ENCODE results near the gene ST6GALNAC1. TPM values are rescaled to one million over a fixed set of nuclear protein-coding genes. Genes with fewer than 3 reads are reported as not detected.

Gene ST6GALNAC1, protein sequence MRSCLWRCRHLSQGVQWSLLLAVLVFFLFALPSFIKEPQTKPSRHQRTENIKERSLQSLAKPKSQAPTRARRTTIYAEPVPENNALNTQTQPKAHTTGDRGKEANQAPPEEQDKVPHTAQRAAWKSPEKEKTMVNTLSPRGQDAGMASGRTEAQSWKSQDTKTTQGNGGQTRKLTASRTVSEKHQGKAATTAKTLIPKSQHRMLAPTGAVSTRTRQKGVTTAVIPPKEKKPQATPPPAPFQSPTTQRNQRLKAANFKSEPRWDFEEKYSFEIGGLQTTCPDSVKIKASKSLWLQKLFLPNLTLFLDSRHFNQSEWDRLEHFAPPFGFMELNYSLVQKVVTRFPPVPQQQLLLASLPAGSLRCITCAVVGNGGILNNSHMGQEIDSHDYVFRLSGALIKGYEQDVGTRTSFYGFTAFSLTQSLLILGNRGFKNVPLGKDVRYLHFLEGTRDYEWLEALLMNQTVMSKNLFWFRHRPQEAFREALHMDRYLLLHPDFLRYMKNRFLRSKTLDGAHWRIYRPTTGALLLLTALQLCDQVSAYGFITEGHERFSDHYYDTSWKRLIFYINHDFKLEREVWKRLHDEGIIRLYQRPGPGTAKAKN
- not detected in 2 replicates for total RNA-seq

DNA sequence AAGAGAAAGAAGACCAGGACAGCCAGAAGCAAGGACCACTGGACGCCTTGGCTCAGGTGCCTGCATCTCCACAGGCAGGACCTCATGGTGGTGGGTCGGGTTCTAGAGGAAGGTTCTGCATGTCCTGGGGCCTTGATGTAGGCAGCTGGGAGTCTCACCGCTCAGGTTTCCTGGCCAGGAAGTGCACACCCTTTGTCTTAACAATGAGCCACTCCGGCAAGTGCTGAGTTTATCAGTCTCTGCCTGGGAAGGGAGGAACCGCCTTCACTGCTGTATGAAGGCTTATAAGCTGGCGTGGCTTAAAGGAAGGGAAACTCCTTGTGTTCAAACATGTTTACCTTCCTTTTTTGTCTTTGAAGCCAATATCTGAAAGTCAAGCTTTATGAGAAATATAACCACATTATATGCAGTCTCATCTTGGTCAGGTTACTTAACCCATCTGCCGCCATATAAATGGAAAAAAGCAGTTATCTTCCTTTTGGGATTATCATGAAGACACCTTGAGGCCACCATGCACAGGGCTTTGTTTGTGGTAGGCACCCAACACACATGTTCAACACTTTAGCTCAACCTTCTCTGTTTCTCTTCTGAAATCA lies at the start of gene ST6GALNAC1:
Gene ST6GALNAC1 (minus strand): TSS at position 205 of the 596 bp plus-strand sequence. CDS start 119 bp downstream, at position 86.
- peak; percentile 54 for DNase-seq

DNA sequence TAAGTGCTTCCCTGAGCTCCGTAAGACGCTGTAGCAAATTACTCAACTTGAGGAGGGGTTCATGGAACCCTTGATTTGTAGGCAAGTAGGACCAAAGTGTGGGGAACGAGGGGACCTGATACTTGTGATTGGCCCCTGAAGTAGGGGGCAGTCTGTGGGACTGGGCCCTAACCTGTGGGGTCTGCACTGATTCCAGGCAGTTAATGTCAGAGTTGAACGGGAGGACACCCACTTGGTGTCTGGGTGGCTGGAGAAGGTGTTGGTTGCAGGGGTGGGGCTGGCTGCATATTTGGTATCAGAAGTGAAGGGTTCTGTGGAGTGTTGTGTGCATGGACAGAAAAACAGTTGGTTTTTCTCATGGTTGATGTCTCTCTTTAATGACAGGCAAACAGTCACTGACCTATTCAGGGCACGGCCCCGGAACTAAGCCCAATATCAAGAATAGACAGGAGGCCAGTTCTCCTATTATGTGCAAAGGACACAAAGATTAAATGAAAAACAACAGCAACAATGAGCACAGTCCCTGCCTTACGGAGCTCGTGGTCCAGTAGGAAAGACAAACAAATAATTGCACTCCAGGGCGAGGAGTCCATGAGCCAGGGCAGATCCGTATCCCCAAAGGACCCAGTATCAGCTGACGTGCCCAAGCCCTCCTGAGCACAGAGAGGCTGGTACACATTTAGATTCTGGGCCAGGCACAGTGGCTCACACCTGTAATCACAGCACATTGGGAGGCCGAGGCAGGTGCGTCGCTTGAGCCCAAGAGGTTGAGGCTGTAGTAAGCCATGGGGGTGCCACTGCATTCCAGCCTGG lies 48.0 kb upstream of the ST6GALNAC1 start:
- no peak for DNase-seq

DNA sequence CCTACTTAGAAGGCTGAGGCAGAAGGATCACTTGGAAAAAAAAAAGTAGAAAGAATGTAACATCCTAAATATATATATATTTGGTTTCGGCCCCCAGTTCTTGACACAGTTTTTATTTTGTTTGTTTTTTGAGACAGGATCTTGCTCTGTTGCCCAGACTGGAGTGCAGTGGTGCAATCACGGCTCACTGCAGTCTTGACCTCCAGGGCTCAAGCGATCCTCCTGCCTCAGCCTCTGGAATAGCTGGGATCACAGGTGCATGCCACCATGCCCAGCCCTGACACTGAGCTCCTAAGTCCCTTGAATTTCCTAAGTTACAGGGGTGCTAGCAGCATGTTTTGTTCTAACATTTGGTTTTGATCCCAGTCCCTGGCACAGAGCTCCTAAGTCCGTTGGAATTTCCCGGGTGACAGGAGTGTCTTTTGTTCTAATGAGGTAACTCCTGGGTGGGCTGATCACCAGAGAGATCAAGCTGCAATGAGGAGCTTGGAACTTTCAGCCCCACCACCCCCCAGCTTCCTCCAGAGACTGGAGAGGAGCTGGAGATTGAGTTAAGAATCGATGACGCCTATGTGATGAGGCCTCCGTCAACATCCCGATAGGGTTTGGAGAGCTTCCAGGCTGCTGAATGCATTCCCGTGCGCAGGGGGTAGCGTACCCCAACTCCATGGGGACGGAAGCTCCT lies 47.2 kb upstream of the ST6GALNAC1 start:
- DNase-seq, result no peak

DNA sequence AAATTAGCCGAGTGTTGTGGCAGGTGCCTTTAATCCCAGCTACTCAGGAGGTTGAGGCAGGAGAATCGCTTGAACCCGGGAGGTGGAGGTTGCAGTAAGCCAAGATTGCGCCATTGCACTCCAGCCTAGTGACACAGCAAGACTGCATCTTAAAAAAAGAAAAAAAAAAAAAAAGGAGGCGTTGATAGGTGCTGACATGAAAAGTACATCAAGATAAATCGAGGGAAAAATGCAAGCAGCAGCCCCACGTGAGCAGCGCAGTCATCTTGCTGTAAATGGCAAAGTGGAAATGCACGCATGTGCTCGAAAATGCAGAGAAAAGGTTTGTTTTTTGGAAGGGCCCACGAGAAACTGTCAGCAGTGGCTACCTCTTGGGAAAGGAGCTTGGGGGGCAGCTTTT lies 46.3 kb upstream of the ST6GALNAC1 start:
- no peak for DNase-seq

DNA sequence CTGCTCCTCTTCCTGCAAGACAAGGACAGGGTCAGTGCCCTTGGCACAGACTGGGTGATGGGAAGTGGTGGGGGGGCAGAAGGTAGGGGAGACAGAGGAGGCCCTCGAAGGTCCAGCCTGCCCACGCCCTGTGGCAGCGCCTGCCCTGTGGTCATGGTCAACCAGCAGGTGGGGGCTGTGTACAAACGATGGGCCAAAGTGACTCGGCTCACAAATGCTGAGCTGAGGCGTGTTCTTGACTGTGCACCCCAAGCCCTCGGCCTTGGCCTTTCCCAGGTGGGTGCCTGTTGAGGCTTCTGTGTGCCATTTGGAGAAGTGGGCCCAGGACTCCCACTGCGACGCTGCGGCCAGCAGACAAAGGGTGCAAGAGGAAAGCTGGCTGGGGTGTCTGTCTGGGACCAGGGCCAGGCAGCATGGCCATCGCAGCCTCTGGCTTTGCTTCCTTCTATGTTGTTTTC lies 44.6 kb upstream of the ST6GALNAC1 start:
- peak; percentile 49 for DNase-seq

GRCh38 chr17:76687298-76688164 lies 44.0 kb upstream of the ST6GALNAC1 start:
- no peak for DNase-seq

DNA sequence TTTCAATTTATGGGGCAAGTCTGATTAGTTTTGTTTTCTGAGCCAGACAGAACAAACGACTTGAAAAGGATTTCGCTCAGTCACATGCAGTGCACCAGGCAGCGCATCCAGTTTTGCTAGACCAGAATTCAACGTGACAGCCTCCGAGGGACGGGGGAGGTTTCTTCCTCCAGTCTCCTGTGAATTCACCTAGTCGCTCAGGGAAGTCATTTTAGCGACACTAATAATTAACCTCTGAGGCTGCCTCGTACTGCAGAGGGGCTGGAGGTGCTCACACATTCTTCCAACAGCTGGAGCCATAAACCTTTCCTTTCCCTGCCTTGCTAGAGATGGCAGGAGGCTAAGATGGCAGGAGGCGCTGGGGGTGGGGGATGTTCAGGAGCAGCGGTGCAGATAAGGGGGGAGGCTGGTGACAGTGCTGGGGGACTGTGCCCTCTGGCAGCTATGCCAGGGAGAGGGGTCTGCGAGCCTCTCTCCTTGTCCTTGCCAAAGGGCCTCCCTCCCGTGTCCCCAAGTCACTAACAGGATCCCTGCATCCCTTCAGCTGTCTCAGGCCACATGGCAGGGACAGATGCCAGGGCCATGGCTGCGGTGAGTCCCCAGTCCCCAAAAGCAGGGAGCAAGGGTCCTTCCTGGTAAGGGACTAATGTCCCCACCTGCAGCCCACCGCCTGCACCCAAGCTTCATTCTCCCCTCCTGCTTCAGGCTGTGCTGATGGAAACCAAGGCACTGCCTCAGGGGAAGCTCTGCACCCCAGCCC lies 43.2 kb upstream of the ST6GALNAC1 start:
- DNase-seq, result no peak

- no peak for DNase-seq
Measured at GRCh38 chr17:76685846-76686245, 42.3 kb upstream of the ST6GALNAC1 start.

DNA sequence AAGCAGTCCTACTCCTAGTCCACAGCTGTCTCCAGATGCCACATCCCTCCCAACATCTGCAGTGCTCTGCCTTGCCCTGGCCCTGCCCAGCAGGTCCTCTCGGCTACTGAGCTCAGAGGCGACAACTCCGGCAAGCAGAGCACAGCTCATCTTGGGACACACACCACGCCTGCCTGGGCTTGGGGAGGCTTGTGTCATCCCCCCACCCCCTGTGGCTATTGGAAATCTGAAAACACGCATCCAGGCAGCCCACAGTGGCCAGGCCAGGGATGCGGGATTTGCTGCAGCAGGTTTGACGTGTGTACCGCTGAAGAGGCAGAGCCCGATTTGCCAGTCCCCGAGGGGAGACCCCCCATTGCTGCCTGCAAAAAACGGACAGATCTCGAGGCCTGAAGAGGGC lies 41.8 kb upstream of the ST6GALNAC1 start:
- DNase-seq, result no peak

DNA sequence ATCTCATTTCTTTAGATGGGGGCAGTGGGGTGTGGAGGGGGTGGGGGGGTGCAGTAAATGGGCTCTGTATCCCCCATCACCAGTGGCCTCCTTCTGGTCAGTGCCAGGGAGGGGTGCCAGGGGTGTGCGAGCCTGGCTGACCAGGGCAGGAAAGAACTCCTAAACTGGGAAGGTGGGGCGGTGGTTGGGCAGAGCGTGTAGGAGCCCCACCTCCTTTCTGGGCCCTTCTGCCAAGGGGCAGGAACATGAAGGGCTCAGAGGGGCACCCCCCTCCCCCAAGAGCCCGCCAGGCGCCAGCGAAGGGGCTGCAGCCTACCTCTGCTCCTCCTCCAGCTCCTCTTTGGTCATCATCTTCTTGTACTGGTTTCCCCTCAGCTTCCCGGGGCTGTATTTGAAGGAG lies 41.2 kb upstream of the ST6GALNAC1 start:
- no peak for DNase-seq

DNA sequence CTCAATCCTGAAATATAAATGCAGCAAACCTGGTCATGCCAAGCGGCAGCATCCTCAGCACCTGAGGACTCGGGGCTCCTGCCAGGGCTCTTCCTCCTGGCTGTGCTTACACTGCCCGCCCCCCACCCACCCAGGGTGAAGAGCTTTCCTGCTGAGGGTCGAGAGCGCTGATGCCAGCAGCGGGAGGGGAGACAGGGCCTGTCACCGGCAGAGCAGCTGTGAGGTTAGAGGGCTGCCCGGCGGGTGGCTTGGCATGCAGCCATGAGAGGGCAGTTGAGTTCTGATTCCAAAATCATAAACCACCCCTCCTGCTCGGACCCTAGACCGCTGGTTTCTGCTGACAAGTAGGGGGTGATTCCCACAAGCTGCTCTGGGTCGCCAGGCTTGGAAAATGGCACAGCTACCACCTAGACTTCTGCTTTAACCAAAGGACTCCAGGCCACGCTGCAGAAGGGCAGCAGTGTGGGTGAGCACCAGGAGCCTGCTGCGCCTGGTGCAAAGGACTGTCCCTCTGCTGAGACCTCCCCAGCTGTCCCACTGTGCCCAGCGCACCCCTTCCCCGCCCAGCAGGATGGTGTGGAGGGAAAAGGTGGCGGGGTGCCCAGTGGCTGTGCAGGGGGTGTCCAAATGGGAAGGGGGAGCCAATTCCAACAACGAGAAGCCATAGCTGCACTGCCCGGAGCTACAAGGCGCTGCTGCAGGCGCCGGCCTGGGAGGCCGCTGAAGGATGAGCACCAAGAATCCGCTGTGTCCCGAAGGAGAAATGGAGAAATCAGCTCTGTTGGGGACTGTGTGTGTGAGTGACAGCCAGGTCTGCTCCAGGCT lies 40.6 kb upstream of the ST6GALNAC1 start:
- no peak for DNase-seq

DNA sequence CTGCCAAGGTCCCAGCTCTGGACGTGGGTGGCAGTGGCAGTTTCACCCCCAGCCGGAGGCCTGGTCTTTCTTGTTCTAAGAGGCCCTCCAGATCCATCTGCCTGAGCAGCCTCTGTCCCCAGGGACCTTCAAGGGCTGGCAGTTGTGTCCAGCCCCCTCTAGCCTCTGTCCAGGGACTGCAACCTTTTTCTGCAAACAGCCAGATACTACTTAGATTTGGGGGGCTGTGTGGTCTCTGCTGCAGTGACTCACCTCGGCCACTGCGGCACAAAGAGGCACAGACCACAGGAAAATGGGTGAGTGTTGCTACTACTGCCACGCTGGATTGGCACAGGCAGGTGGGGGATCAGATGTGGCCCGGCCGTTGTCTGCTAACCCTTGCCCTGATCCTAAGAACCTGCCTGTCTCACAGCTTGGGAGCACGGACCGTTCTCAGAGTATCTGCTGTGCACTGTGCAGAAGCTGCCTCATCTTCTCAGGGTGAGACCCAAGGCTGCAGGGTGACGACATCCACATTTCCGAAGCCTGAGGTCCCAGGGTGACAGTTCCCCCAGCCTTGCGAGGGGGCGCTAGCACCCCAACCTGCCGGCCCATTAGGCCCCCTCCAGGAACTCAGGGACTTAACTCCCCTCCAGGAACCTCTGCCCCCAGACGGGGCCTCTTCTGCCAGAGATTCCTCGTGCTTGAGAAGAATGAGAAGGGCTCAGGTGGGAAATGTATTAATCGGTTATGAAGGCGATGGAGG lies 39.6 kb upstream of the ST6GALNAC1 start:
- no peak for DNase-seq

- DNase-seq, result no peak
Measured at GRCh38 chr17:76682296-76682695, 38.7 kb upstream of the ST6GALNAC1 start.

GRCh38 chr17:76681222-76682137 lies 37.9 kb upstream of the ST6GALNAC1 start:
- peak; percentile 86 for DNase-seq

GRCh38 chr17:76679239-76679638 lies 35.7 kb upstream of the ST6GALNAC1 start:
- DNase-seq, result no peak

GRCh38 chr17:76678330-76678729 lies 34.8 kb upstream of the ST6GALNAC1 start:
- DNase-seq, result no peak

GRCh38 chr17:76677406-76677805 lies 33.8 kb upstream of the ST6GALNAC1 start:
- DNase-seq, result no peak

DNA sequence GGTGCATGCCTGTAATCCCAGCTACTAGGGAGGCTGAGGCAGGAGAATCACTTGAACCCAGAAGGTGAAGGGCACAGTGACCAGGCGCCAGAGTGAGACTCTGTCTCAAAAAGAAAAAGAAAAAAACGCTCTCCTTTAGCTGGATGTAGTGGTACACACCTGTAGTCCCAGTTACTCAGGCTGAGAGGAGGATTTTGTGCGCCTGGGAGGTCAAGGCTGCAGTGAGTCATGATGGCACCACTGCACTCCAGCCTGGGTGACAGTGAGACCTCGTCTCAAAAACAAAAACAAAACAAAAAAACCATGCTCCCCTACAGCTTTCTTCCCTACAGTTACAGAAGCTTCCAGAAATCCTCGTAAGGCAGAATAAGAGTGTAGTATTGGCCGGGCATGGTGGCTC lies 33.1 kb upstream of the ST6GALNAC1 start:
- DNase-seq, result no peak

Data from dermis blood vessel endothelial cell (primary cell).